Small intestine (tissue), 7 donors: ENCODE results near the gene NT5C2. TPM values are rescaled to one million over a fixed set of nuclear protein-coding genes. Genes with fewer than 3 reads are reported as not detected.
A peak's percentile ranks its signal among the peaks of the same experiment; 100 is the strongest.
"Not testable (repeated sequence)": the region's sequence is repeated elsewhere in the genome, so short reads cannot be mapped to it uniquely, and the experiment has no call there.

Source experiments
- DNase-seq, 2 donors: peaks; one replicate each; pipeline versions ENCODE4 v3.0.0 to v3.0.0-alpha.2; 2013
- FAIRE-seq: peaks from 2 replicates; lab custom pipeline; 2012; peaks lifted over from hg19 to GRCh38; lab: Jason Lieb, UNC
- H3K27ac ChIP-seq, 3 donors: one replicate each; pipeline ENCODE4 v1.5.1; 2013; ENCODE audit warnings: low read length in 2 of 3, mild to moderate bottlenecking in 2 of 3, control low read depth in 1 of 3, inconsistent platforms in 1 of 3, low read depth in 1 of 3, moderate library complexity in 1 of 3
- H3K27me3 ChIP-seq, 3 donors: one replicate each; pipeline ENCODE4 v1.6.1; 2013; ENCODE audit warnings: low read length in 3 of 3, inconsistent platforms in 1 of 3; ENCODE audit not compliant: control insufficient read depth in 3 of 3, insufficient read depth in 3 of 3
- H3K36me3 ChIP-seq, 3 donors: one replicate each; pipeline ENCODE4 v1.6.1; 2013; ENCODE audit warnings: low read length in 3 of 3, inconsistent platforms in 1 of 3, low read depth in 1 of 3, mild to moderate bottlenecking in 1 of 3, moderate library complexity in 1 of 3; ENCODE audit not compliant: control insufficient read depth in 3 of 3, insufficient read depth in 2 of 3
- H3K4me1 ChIP-seq, 3 donors: one replicate each; pipeline ENCODE4 v1.6.1; 2013; ENCODE audit warnings: low read length in 2 of 3, inconsistent platforms in 1 of 3, low read depth in 1 of 3, mild to moderate bottlenecking in 1 of 3, moderate library complexity in 1 of 3; ENCODE audit not compliant: control insufficient read depth in 3 of 3, insufficient read depth in 2 of 3
- H3K4me3 ChIP-seq, 3 donors: one replicate each; pipeline ENCODE4 v1.5.1; 2013; ENCODE audit warnings: low read length in 3 of 3, control low read depth in 1 of 3, inconsistent platforms in 1 of 3, low read depth in 1 of 3, mild to moderate bottlenecking in 1 of 3, moderate library complexity in 1 of 3
- H3K9me3 ChIP-seq, 2 donors: one replicate each; pipeline ENCODE4 v1.6.1; 2013; ENCODE audit warnings: low read depth in 1 of 2, low read length in 1 of 2; ENCODE audit not compliant: control insufficient read depth in 2 of 2, insufficient read depth in 1 of 2
- WGBS, 3 donors: extraction: QIAGEN DNeasy Blood & Tissue Kit; methylation state at CpG; one replicate each; pipeline ENCODE4 v1.1.7; 2013; 5-methylcytosine and 5-hydroxymethylcytosine counted together
- polyA plus RNA-seq, 4 donors: library from polyadenylated mRNA; stranded (reverse) in 3 of 4; unstranded in 1 of 4; fragments of 200-250 nt in 3 of 4; fragments of 120-200 nt in 1 of 4; gene quantifications; one replicate each; pipeline versions ENCODE4 v1.2.1 to v1.2.3, GENCODE V29; 2013
- donor health status: healthy with polysubstance abuse.
- donor health status: control.
- donor health status: control.
- donor health status: Bipolar disorder and iron deficiency.
- donor health status: healthy.

Gene NT5C2
- polyA plus RNA-seq, 4 donors, result 15.7 to 61.3 (median 20.4) TPM

DNA sequence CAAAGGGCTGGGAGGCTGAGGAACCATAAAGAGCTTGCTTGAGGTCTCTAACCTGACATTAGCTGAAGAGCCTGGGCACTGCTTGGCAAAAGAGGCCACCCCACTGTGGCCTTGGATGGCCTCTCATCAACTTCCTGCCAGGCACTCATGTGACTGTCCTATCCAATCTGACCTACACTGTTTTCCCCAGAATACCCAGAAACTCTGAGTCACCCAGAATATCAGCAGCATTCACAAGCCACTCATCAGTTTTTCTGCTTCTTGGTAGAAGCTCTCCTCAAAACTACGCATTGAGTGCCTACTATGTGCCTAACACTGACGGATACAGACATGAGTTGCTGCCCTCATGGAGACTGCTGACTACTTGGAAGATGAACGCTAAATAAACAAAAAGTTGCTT lies 4.1 kb upstream of the NT5C2 start:
- H3K9me3 ChIP-seq, result no peaks in the 10 kb centered on the region
- DNase-seq (peak; percentile 6 to 54), FAIRE-seq (no peak)
- no peaks in the 10 kb centered on the region for H3K36me3 ChIP-seq
- peak overlapping the region in 2 of 3 donors; percentile 27 to 37 for H3K27ac ChIP-seq
- no peak overlapping the region for H3K4me3 ChIP-seq
- WGBS, 3 donors, result 68 to 77% (median 77%) methylated on average over 3 of the region's 3 CpGs
- no peaks in the 10 kb centered on the region for H3K27me3 ChIP-seq
- peaks cover 0 to 4% (median 2%) of the 10 kb centered on the region in 3 donors for H3K4me1 ChIP-seq

GRCh38 chr10:103196516-103196915 lies 3.4 kb upstream of the NT5C2 start:
- FAIRE-seq, result no peak
- no peak overlapping the region for H3K27ac ChIP-seq
- WGBS, 3 donors, result 62 to 82% (median 81%) methylated on average over 2 of the region's 2 CpGs

DNA sequence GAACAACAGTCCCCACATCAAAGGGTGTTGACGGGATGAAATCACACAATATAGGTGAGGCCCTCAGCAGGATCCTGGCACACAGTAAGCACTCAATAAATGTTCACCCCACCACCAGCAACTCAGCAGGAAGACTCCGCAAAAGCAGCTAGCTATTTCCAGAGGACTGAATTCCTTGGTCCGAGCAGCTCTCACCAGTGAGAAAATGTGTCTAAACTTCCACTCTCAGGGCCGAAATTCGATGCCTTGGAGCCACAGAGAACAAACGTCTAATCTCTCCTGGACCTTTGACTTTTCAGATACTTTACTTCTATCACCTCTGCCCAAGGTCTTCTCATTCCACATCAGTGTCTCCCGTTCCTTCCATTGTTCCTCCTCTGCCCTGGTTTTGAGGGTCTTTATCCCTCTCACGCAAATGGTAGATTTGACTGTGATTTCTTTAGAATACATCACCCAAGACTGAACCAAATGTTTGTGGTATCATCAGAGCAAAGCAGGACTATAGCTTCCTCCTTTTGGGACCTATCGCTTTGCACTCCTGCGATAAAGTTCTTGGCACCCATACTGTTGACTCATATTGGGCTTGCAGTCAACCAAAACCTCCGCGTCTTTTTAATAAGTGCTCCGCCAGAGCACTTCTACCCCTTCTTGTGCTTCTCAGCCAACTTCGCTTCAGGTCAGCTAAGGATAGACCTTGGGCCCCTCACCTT lies 903 bp upstream of the NT5C2 start:
- 46 to 64% (median 53%) methylated on average over 14 of the region's 14 CpGs for WGBS, 3 donors
- FAIRE-seq (no peak), DNase-seq (peak in 1 of 2 donors; percentile 24)
- Histone ChIP-seq H3K4me3 (peak overlapping the region in 1 of 3 donors; percentile 99), H3K4me1 (peaks cover 2 to 6% (median 6%) of the 10 kb centered on the region in 3 donors), H3K27me3 (no peaks in the 10 kb centered on the region), H3K36me3 (no peaks in the 10 kb centered on the region), H3K9me3 (no peaks in the 10 kb centered on the region), H3K27ac (peak overlapping the region in 1 of 3 donors; percentile 8)

More at GRCh38 chr10:103196516-103196915, 3.4 kb upstream of the NT5C2 start:
- no peaks in the 10 kb centered on the region for H3K36me3 ChIP-seq
- no peaks in the 10 kb centered on the region for H3K27me3 ChIP-seq
- H3K4me1 ChIP-seq, result peaks cover 2 to 4% (median 2%) of the 10 kb centered on the region in 3 donors
- DNase-seq, result no peak
- H3K9me3 ChIP-seq, result no peaks in the 10 kb centered on the region
- no peak overlapping the region for H3K4me3 ChIP-seq

DNA sequence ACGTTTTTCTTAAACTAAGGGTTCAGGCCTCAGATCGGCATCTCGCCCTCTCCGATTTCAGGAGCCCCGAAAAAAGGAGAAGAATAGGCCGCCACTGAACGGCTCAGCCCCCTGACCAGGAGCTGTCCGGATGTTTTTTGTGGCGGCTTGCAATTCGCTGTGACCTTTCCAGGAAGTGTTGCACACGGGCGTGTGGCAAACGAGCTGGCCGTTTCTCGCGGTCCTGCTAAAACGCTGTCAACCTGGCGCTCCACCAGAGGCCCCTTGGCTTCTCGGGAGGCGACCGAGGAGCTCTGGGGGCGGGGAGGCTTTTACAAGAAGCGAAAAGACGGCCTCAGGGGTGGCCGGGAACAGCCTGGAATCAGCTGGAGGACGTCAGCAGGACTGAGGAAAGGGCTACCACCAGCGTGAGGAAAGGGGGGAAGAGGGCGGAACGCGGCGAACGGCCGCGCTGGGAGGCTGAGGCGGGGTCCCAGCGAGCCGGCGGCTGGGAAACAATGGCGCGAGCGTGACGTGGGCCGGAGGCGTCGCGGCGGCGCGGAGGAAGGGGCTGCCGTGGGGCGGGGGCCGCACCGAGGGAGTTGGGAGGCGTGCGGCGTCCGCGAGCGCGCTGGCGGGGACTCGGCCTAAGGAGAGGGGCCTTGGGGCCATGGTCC lies 493 bp downstream of the NT5C2 start:
- peak overlapping the region; percentile 97 to 98 (median 97) for H3K27ac ChIP-seq
- no peaks in the 10 kb centered on the region for H3K27me3 ChIP-seq
- no peaks in the 10 kb centered on the region for H3K9me3 ChIP-seq
- WGBS, 3 donors, result 0 to 1% (median 0%) methylated on average over 28 to 62 of the region's 62 CpGs
- no peak for FAIRE-seq
- H3K4me3 ChIP-seq, result peak overlapping the region; percentile 96 to 99 (median 99)
- H3K4me1 ChIP-seq, result peaks cover 2 to 6% (median 6%) of the 10 kb centered on the region in 3 donors
- no peaks in the 10 kb centered on the region for H3K36me3 ChIP-seq
- DNase-seq, result peak; percentile 76 to 90

- Histone ChIP-seq H3K36me3 (no peaks in the 10 kb centered on the region), H3K4me1 (peaks cover 2 to 6% (median 6%) of the 10 kb centered on the region in 3 donors), H3K4me3 (peak overlapping the region; percentile 96 to 99 (median 99)), H3K27me3 (no peaks in the 10 kb centered on the region), H3K27ac (peak overlapping the region; percentile 97 to 98 (median 97)), H3K9me3 (no peaks in the 10 kb centered on the region)
- DNase-seq (peak in 1 of 2 donors; percentile 29), FAIRE-seq (no peak)
- 0 to 1% (median 1%) methylated on average over 14 of the region's 14 CpGs for WGBS, 3 donors
These were observed 1.0 kb downstream of the NT5C2 start for GRCh38 chr10:103192089-103192450.

DNA sequence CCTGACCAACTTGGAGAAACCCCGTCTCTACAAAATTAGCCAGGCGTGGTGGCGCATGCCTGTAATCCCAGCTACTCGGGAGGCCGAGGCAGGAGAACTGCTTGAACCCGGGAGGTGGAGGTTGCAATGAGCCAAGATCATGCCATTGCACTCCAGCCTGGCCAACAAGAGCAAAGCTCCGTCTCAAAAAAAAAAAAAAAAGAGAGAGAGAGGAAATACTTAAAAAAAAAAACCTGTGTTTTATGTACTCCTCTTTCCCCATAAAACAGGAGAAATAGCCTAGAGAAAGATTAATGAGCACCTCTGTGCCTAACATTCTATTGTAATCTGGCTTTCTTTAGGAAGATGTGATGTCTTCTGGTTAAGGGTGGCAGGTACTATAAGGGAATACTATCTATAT lies 1.9 kb downstream of the NT5C2 start:
- peak overlapping the region in 1 of 3 donors; percentile 98 for H3K27ac ChIP-seq
- WGBS, 3 donors, result 72 to 79% (median 77%) methylated on average over 7 of the region's 7 CpGs
- not testable (repeated sequence) for DNase-seq, H3K4me1 ChIP-seq, H3K9me3 ChIP-seq, FAIRE-seq, H3K36me3 ChIP-seq, H3K27me3 ChIP-seq, H3K4me3 ChIP-seq

- no peak for FAIRE-seq
- H3K27ac ChIP-seq, result no peak overlapping the region
- 66 to 93% (median 85%) methylated on average over 6 of the region's 6 CpGs for WGBS, 3 donors
These were observed 4.2 kb downstream of the NT5C2 start for GRCh38 chr10:103188853-103189252.

DNA sequence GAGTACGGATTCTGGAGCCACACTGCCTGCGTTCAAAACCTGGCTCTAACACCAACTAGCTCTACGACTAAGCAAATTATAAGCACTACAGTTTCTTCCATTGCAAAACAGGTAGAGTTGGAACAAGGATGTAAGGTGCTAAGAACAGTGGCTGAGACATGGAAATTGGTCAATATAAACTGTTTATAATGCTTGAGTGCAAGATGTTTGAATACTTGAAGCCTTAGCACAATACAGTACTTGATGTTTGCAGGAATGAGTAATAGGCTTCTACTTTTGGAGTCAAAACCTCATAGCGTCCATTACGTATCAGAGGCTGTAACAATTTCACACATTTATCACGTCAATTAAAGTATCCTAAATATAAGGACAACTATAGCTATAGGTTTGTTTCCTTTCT lies 6.9 kb downstream of the NT5C2 start:
- no peak for FAIRE-seq
- no peak overlapping the region for H3K4me3 ChIP-seq
- 74 to 89% (median 82%) methylated on average over 6 of the region's 6 CpGs for WGBS, 3 donors
- H3K4me1 ChIP-seq, result peaks cover 0 to 11% (median 2%) of the 10 kb centered on the region in 3 donors
- H3K27me3 ChIP-seq, result no peaks in the 10 kb centered on the region
- H3K9me3 ChIP-seq, result no peaks in the 10 kb centered on the region
- peaks cover 0 to 10% (median 0%) of the 10 kb centered on the region in 3 donors for H3K36me3 ChIP-seq
- no peak for DNase-seq
- H3K27ac ChIP-seq, result no peak overlapping the region

More at GRCh38 chr10:103188853-103189252, 4.2 kb downstream of the NT5C2 start:
- Histone ChIP-seq H3K9me3 (no peaks in the 10 kb centered on the region), H3K4me3 (no peak overlapping the region), H3K27me3 (no peaks in the 10 kb centered on the region), H3K36me3 (peaks cover 0 to 5% (median 0%) of the 10 kb centered on the region in 3 donors), H3K4me1 (peaks cover 2 to 10% (median 6%) of the 10 kb centered on the region in 3 donors)
- no peak for DNase-seq
